H1 (cell line): Measurements from ENCODE around the gene ZPBP2. TPM values are rescaled to one million over a fixed set of nuclear protein-coding genes. Genes with fewer than 3 reads are reported as not detected.

ENCODE experiments used
- CBX5 ChIP-seq: fragments of 300-800, 300-1000 bp; sonication (generic); IDR thresholded peaks from 2 replicates; pipeline ENCODE4 v1.7.1; 2016; ENCODE audit warnings: antibody characterized with exemption, low read length, low read depth
- RBBP5 ChIP-seq: IDR thresholded peaks from 2 replicates; pipeline ENCODE4 v1.7.1; 2012; ENCODE audit warnings: low read depth, mild to moderate bottlenecking, inconsistent platforms, low read length, moderate library complexity, borderline replicate concordance
- YY1 ChIP-seq: IDR thresholded peaks from 2 replicates; pipeline ENCODE4 v1.6.1; 2011; ENCODE audit warnings: low read depth, mild to moderate bottlenecking, low read length
- polyA plus RNA-seq, 7 experiments: library from polyadenylated mRNA; depleted of rRNA in 3 of 7; stranded (reverse) in 5 of 7; unstranded in 2 of 7; fragments of >200 nt in 5 of 7; fragments of 200-250 nt in 2 of 7; gene quantifications; 1 replicate in 5 of 7; 2 replicates in 1 of 7; 4 replicates in 1 of 7; pipeline versions ENCODE4 v1.2.1 to v1.2.3, GENCODE V29; 2011 to 2013; ENCODE audit warnings: missing spikeins in 2 of 7, mixed read lengths in 2 of 7
- total RNA-seq: library from RNA; stranded (reverse); fragmentation: NEBNext Ultra II Directional; extraction: Animal tissue kit (Norgen Biotek cat#: 25700); gene quantifications from 2 replicates; pipeline ENCODE4 v1.2.1, GENCODE V29; 2021

ZPBP2 gene
- total and polyA plus RNA-seq, 2 of the 8 experiments (the other 6 are each of a cell fraction or from before 2014, with no cell fraction given) = not detected

GRCh38 chr17:39818358-39819000 is 49.5 kb upstream of the ZPBP2 start (continued):
- TF ChIP-seq RBBP5 (no peak), CBX5 (no peak), YY1 (no peak)
